Inflammatory macrophage treated with lipopolysaccharide for 4 hours (primary cell): Measurements from ENCODE around the gene MNX1.
A peak's percentile ranks its signal among the peaks of the same experiment; 100 is the strongest.

Experiments
- DNase-seq: peaks from one replicate; pipeline ENCODE4 v3.0.0-alpha.2; 2020

MNX1 gene

GRCh38 chr7:157010588-157011332, at the start of gene MNX1:
Gene MNX1 (minus strand): TSS chr7:157010663. CDS start chr7:157010350, 313 bp downstream.
- no peak for DNase-seq

DNA sequence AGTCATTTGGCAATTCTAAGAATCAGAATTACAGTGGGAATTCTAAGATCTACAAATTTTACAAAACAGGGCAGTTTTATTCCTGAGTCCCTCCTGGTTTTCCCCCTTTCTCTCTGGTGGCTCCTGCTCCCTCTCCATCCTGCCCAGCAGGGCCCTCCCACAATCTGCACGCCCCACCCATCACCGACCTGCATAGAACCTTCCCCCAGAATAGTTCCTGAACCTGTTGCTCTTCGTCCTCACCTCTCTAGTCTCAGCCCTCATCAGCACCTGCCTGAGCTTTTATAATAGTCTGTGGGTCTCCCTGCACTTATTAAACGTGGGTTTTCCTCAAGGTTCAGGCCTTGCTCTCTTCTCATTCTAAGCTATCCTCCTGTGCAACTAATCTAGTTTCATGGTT, 49.1 kb upstream of the MNX1 start:
- DNase-seq: no peak

DNA sequence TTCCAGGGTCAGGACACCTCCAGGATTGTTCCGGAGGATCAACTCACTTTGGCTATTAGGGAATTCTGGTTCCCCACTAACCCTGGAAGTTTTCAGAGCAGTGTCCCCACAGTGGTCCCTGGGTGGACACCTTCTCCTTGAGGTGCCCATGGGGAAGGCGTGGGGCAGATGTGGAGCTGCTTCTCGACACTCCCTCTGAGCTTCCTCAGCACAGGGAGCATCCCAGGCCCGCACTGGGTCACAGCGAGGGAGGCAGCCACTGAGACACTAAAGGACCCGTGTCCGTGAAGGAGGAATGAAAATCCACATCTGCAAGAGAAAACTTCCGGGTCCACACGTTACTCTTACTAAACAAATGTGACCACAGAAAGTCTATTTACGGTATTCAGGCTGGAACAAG, 48.2 kb upstream of the MNX1 start:
- DNase-seq: no peak

DNA sequence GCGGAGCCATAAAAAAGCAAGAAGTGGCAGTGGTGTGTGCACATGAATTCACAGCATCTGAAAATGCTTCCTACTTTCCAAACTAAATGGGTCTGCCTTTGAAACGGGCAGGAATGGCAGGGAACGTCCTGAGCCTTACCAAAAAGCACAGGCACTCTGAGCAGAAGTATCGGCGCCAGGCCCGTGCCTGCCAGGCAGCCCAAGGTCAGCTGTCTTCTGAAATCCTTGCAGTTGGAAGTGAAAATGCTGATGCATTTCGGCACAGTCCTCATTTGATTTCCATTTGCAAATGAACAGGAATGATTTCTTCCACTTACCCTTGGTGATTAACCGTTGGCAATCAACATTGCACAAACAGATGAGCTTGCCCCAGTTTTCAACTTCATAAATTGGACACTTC, 47.6 kb upstream of the MNX1 start:
- no peak for DNase-seq

- DNase-seq: no peak
Observed at GRCh38 chr7:157056957-157057902, 46.8 kb upstream of the MNX1 start.

DNA sequence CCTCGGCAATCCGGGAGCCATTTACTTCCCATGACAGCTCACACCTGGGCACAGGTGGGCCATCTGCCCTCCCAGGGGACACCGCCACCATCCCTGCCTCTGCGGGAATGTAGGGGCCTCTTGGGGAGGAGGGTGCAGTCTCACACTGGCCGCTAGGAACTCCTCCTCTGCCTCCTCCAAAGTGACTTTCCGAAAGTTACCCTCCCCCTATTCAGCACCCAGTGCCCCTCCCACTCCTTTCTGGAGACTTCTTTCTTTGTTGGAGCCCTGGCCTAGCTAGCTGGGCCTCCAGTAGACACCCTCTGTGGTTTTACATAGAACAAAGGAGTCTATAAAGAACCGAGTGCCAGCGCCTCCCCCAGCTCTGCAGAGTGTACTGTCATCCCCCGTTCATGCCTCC, 45.8 kb upstream of the MNX1 start:
- no peak for DNase-seq

GRCh38 chr7:157054927-157055326, 44.5 kb upstream of the MNX1 start:
- DNase-seq: no peak

DNA sequence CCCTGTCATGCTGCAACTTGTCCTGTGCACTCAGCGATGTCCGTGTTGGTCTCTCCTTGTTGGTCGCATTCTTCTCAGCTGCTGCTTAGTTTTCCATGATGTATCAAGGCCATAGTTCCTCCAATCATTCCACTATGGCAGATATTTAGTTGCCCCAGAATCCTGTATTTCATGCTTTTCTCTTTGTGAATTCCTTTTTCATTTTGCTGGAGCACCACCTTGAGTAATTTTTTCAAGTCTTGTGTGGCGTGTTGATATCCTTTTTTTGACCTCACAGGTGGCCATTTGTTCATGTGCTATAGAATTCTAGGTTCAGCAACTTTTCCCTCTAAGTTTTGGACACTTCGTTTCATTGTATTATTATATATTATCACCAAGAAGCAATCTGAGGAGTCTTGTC, 42.7 kb upstream of the MNX1 start:
- DNase-seq: no peak

DNA sequence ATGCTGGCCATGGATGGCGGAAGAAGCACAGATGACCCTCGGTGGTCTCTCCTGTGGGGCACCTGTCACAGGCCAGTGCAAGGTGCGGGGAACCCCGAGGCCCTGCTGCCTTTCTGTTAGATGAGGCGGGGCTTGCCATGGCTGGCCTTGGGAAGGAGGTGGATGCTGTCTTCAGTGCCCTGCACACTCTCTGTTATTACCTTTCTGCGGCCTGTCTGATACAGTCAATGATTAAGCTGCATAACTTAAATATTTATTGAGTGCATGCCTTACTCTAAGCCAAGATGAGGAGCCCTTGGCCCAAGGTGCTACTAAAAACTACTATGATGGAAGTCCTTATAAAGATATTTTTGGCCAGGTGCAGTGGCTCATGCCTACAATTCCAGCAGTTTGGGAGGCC, 36.7 kb upstream of the MNX1 start:
- DNase-seq: no peak

DNA sequence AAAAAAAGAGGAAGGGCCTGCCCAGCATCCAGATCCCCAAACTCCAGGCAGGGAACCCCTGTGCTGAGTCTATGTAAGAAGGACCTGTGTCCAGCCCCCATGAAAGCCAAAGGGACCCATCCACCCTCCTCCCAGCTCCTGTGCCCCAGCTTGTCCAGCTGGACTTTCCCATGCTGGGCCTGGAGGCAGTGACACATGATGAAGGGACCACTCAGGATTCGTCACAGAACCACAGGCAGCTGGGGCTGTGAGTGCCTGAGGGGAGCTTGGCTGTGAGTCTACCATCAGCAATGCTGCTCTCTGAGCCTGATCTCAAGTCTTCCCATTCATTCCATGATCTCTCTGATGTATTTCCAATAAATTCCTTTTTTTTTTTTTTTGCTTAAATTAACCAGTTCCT, 36.2 kb upstream of the MNX1 start:
- no peak for DNase-seq

GRCh38 chr7:157044943-157045660, 34.6 kb upstream of the MNX1 start:
- no peak for DNase-seq

- DNase-seq: no peak
Observed at GRCh38 chr7:157044147-157044687, 33.8 kb upstream of the MNX1 start.

DNA sequence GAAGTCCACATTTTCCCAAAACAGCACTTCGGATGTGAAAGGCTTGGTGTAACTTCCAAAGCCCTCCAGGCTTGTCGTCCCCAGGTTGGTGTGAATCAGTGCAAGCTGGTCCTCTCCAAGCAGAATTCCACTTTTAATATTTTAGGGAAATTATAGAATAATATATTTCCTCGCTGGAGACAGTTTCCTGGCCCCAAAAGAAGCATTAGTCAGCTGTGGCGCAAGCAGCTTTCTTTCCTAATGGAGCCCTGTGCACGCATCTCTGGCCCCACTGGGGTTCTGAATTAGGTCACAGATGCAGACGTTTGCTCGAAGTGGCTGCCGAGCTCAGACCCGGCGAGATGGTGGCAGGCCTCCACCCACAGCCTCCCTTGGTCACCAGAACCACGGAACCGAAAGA, 33.3 kb upstream of the MNX1 start:
- no peak for DNase-seq

- DNase-seq: no peak
Observed at GRCh38 chr7:157041514-157042277, 31.2 kb upstream of the MNX1 start.

- no peak for DNase-seq
Observed at GRCh38 chr7:157041004-157041403, 30.5 kb upstream of the MNX1 start.

- DNase-seq: no peak
Observed at GRCh38 chr7:157037635-157038034, 27.2 kb upstream of the MNX1 start.

DNA sequence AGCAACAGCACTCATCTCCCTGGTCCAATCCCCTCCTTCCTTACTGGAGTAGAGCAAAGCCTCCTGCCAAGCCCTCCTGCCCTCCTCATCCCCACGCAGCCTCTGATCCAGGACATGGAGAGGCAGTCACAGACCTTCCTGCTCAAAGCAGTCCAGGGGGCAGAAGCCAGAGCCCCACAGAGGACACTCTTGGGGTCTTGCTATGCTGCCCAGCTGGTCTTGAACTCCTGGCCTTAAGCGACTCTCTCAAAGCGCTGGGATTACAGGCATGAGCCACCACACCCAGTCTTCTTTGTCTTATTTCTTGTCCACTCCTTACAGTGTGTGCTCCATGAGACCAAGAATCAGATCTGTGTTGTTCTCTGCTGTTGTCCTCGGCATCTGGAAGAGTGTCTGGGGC, 26.6 kb upstream of the MNX1 start:
- DNase-seq: no peak

GRCh38 chr7:157035979-157036378, 25.5 kb upstream of the MNX1 start:
- DNase-seq: no peak

GRCh38 chr7:157035302-157035701, 24.8 kb upstream of the MNX1 start:
- DNase-seq: peak; percentile 2

DNA sequence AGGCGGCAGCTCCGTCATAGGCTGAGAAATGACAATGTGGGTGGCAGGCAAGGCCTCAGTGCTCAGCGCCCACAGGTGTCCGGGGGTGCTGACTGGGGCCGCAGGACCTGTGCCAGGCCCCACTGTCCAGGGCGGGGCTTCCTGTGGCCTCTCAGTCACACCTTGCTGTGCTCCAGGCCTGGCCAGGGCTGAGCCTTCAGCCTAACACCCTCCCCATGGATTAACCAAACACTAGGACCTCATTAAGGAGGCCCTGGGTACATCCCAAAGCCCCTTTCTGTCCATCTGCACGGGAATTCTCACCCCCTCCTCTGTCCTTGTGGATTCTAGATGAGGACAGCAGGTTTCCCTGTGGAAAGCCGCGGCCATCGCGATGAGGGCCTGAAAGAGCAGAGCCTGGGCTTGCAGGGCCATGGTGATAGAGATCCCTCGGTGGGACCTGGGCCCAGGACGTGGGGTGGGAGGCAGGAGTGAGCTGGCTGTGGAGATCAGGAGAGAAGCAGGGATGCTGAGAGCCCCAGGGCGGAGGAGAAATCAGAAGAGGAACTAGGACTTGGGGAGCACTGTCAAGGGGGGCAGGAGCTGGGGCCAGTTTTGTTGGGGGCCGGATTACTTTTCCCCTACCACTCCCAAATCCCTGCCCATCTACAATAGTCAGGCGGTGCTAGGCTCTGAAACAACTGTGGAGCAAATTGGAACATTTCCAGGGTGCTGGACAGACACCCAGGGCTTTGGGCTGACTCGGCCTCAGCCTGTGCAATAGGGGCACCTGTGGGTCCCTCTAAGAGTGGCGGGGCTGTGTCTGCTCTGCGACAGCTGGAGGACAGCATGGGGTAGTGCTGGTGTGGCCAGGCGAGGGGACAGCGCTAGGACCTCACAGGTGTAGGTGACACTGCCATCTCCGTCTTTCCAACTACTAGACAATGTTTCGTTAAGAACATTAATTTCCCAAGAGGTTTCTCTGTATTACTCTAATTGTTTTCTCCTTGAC, 23.3 kb upstream of the MNX1 start:
- DNase-seq: no peak
